Muscle layer of colon (tissue), 2 donors: ENCODE results near the gene OTOG.

Experiments used
- H3K27ac ChIP-seq: one replicate; pipeline ENCODE4 v1.7.0; 2013; ENCODE audit warnings: low read depth, mild to moderate bottlenecking, low read length, moderate library complexity
- H3K27me3 ChIP-seq, 2 donors: one replicate each; pipeline ENCODE4 v1.7.0; 2013; ENCODE audit warnings: low read length in 2 of 2, mild to moderate bottlenecking in 2 of 2; ENCODE audit not compliant: insufficient read depth in 2 of 2, control insufficient read depth in 1 of 2
- H3K36me3 ChIP-seq: one replicate; pipeline ENCODE4 v1.7.0; 2013; ENCODE audit warnings: mild to moderate bottlenecking, low read length; ENCODE audit not compliant: insufficient read depth
- H3K4me1 ChIP-seq: one replicate; pipeline ENCODE4 v1.7.0; 2013; ENCODE audit warnings: mild to moderate bottlenecking, low read length; ENCODE audit not compliant: insufficient read depth
- H3K4me3 ChIP-seq, 2 donors: one replicate each; pipeline ENCODE4 v1.7.0; 2013; ENCODE audit warnings: low read length in 2 of 2, low read depth in 1 of 2, mild to moderate bottlenecking in 1 of 2, moderate library complexity in 1 of 2
- H3K9ac ChIP-seq: one replicate; pipeline ENCODE4 v1.7.0; 2013; ENCODE audit warnings: low read length
- H3K9me3 ChIP-seq: one replicate; pipeline ENCODE4 v1.7.0; 2013; ENCODE audit warnings: mild to moderate bottlenecking, low read length
- donor health status: abdominal sarcoma.
- donor health status: Adenocarcinoma of cecum.

Gene OTOG

DNA sequence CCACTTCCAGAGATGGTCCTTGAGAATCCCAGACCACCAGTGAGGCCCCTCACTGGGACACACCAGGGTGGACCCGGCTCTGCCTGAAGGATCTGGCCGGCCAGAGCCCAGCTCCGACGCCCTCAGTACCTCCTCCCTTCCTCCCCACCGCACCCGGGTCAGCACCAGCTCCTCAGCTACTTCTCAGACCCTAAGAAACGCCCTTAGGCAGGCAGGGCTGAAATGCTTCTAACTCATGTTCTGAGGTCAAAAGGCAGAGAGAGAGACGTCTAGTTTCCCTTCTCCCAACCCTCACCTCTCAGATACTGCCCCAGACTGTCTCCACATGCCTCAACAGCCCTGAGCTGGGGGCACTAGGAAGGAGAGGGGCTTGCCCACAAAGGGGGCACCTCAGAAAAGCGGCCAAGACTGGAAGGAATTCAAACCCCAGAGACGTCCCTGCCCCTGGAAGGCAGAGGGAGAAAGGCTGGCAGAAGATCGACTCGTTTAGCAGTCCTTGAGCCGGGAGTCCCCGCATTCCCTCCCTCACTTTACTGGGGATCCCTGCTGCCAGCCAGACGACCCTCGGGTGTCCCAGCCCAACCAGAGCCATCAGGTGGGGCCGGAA is 3.4 kb upstream of the OTOG start:
- no peak overlapping the region for H3K27ac ChIP-seq
- H3K36me3 ChIP-seq, result no peaks in the 10 kb centered on the region

DNA sequence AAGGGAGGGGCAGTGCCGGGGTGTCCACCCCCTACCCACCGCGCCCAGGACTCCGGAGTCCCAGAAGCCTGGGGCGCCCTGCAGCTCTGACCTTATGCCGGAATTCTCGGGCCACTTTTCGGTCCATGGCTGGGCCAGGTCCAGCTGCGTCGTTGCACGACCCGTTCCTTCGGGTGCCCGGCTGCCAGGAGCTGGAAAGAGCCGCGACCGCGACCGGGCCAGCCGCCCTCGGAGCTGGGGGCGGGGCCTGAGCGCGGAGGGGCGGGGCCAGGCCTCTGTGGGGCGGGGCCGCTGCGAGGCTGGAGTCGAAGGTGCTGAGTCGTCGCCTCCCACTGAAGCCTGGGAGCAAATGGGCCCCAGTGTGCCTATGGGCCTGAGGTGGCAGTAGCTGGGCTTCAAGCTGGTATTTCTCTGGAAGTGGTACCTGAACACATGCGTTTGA is 2.9 kb upstream of the OTOG start, which contains the start of gene USH1C:
Gene USH1C (minus strand): TSS at position 236 of the 442 bp plus-strand sequence. CDS start 109 bp downstream, at position 127.
- no peak within 1 kb of the TSS for H3K4me3 ChIP-seq
- H3K9ac ChIP-seq, result no peak within 1 kb of the TSS

More for the DNA sequence above, 3.4 kb upstream of the OTOG start:
- Histone ChIP-seq H3K4me3 (no peak overlapping the region), H3K27me3 (peaks cover 0 to 29% of the 10 kb centered on the region in 2 donors), H3K4me1 (no peaks in the 10 kb centered on the region), H3K9ac (no peak overlapping the region), H3K9me3 (no peaks in the 10 kb centered on the region)

GRCh38 chr11:17546240-17546639 is 819 bp upstream of the OTOG start:
- Histone ChIP-seq H3K36me3 (no peaks in the 10 kb centered on the region), H3K9me3 (no peaks in the 10 kb centered on the region), H3K9ac (no peak overlapping the region), H3K4me3 (no peak overlapping the region), H3K27me3 (peaks cover 0 to 33% of the 10 kb centered on the region in 2 donors), H3K27ac (no peak overlapping the region), H3K4me1 (no peaks in the 10 kb centered on the region)

More for the DNA sequence above, 2.9 kb upstream of the OTOG start, which contains the start of gene USH1C:
- Histone ChIP-seq H3K9me3 (no peaks in the 10 kb centered on the region), H3K27me3 (peaks cover 0 to 29% of the 10 kb centered on the region in 2 donors), H3K4me1 (no peaks in the 10 kb centered on the region), H3K27ac (no peak within 1 kb of the TSS), H3K36me3 (no peaks in the 10 kb centered on the region)

DNA sequence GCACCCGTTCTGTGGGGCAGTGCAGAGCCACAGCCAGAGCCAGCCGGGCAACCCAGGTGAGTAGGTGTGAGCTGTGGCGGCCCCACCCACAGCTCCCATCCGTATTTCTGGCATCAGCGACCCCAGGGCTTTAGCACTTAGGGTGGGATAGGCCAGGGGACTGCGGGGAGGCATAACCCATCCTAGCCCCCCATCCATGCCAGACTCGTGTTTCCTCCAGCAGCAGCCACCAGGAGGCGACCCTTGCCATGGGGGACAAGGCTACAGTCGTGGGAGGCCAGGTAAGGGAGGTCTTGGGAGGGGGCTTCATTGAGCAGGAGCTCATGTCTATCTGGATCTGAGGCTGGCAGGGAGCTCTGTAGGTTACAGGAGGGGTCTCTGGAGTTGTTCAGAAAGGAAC is 873 bp downstream of the OTOG start:
- Histone ChIP-seq H3K27ac (no peak overlapping the region), H3K9me3 (no peaks in the 10 kb centered on the region), H3K9ac (no peak overlapping the region), H3K27me3 (peaks cover 0 to 33% of the 10 kb centered on the region in 2 donors), H3K4me3 (no peak overlapping the region), H3K4me1 (no peaks in the 10 kb centered on the region), H3K36me3 (no peaks in the 10 kb centered on the region)

GRCh38 chr11:17548444-17548843 is 1.4 kb downstream of the OTOG start:
- H3K27me3 ChIP-seq, result peaks cover 0 to 33% of the 10 kb centered on the region in 2 donors

GRCh38 chr11:17550450-17551346 is 3.6 kb downstream of the OTOG start:
- H3K27ac ChIP-seq, result no peak overlapping the region
- no peaks in the 10 kb centered on the region for H3K36me3 ChIP-seq
- no peak overlapping the region for H3K9ac ChIP-seq
- H3K4me1 ChIP-seq, result no peaks in the 10 kb centered on the region
- H3K27me3 ChIP-seq, result peaks cover 0 to 26% of the 10 kb centered on the region in 2 donors
- H3K4me3 ChIP-seq, result no peak overlapping the region
- no peaks in the 10 kb centered on the region for H3K9me3 ChIP-seq

More at GRCh38 chr11:17548444-17548843, 1.4 kb downstream of the OTOG start:
- Histone ChIP-seq H3K36me3 (no peaks in the 10 kb centered on the region), H3K4me3 (no peak overlapping the region), H3K9me3 (no peaks in the 10 kb centered on the region), H3K27ac (no peak overlapping the region), H3K4me1 (no peaks in the 10 kb centered on the region), H3K9ac (no peak overlapping the region)

DNA sequence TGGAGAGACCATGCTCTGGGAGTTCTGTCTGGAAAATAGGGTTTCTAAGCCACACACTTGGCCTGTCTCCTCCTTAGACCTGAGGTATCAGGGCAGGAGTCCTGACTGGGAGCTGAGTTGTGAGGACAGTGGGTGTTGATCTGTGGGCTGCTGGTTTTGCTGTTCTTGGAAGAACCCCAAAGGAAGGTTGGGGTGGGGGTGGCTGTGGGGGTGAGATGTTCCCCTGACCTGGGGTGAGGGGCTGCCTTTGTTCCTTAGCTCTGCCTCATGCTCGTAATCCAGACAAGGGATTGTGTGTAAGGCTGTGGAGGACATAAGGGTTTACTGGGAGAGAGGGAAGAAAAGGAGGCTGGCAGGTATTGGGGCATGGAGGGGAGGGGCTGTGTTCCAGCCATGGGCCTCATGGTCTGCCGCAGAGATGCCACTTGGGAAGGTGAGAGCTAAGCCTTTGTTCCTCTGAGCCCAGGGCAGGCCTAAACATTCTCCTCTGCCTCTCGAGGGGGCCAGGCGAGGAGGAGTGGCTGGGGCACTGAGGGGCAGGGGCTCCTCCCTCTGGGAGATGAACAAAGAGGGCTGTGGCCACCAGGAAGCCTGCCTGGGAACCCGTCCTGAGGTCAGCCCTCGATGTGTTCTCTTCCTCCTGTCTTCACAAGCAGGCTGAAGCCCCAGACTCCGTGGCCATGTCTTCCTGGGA is 4.4 kb downstream of the OTOG start:
- Histone ChIP-seq H3K9ac (no peak overlapping the region), H3K27ac (no peak overlapping the region), H3K9me3 (no peaks in the 10 kb centered on the region), H3K4me1 (no peaks in the 10 kb centered on the region), H3K4me3 (no peak overlapping the region), H3K27me3 (peaks cover 0 to 26% of the 10 kb centered on the region in 2 donors), H3K36me3 (no peaks in the 10 kb centered on the region)

DNA sequence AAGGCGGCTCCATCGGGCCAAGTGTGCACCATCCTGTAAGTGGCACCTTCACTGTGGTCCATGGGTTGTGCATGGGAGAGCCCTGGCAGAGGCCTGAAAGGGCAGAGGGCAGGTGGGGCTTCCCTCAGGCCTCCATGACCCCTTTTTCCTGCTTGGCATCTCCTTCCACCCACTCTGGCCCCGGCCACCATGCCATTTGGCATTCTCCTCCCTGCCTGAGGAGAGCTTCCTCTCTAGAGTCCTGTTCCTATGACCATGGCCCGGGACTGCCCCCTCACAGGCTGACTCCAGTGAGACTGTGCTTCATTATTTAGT is 4.9 kb downstream of the OTOG start:
- Histone ChIP-seq H3K9me3 (no peaks in the 10 kb centered on the region), H3K4me3 (no peak overlapping the region), H3K4me1 (no peaks in the 10 kb centered on the region), H3K27ac (no peak overlapping the region), H3K9ac (no peak overlapping the region), H3K27me3 (peaks cover 0 to 21% of the 10 kb centered on the region in 2 donors), H3K36me3 (no peaks in the 10 kb centered on the region)

GRCh38 chr11:17552392-17553248 is 5.6 kb downstream of the OTOG start:
- Histone ChIP-seq H3K36me3 (no peaks in the 10 kb centered on the region), H3K4me1 (no peaks in the 10 kb centered on the region), H3K27me3 (peaks cover 0 to 15% of the 10 kb centered on the region in 2 donors), H3K9me3 (no peaks in the 10 kb centered on the region), H3K27ac (no peak overlapping the region), H3K4me3 (no peak overlapping the region), H3K9ac (no peak overlapping the region)

DNA sequence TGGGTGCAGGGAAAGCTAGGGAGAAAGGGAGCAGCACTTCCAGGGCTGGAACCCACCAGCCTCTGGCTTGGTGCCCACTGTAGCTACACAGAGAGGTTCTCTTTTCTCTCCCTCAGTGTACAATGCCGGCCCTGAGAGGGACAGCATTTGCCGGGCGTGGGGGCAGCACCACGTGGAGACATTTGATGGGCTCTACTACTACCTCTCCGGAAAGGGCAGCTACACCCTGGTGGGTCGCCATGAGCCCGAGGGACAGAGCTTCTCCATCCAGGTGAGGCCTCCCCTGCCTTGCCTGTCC is 6.1 kb downstream of the OTOG start:
- Histone ChIP-seq H3K9ac (no peak overlapping the region), H3K36me3 (no peaks in the 10 kb centered on the region), H3K4me1 (no peaks in the 10 kb centered on the region), H3K4me3 (no peak overlapping the region), H3K27me3 (peaks cover 0 to 9% of the 10 kb centered on the region in 2 donors), H3K27ac (no peak overlapping the region), H3K9me3 (no peaks in the 10 kb centered on the region)

DNA sequence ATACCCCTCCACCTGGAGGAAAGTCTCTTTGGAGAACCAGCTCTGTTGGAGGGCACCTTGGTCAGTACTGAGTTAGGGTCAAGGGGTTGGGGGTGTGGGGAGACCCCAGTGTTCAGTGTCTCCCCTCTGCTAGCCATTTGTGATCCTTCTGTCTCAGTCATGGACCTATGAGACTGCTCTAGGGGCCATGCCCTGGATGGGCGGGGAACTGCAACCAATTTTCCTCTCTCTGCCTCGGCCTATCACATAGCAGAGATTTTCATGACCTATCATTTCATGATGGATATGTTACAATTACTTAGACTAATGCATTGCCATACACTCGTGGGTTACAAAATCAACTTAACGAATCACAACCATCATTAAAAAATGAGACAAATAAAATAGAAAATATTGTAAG is 7.4 kb downstream of the OTOG start:
- no peaks in the 10 kb centered on the region for H3K9me3 ChIP-seq
- H3K27ac ChIP-seq, result no peak overlapping the region

More for the DNA sequence above, 7.4 kb downstream of the OTOG start:
- Histone ChIP-seq H3K4me3 (no peak overlapping the region), H3K36me3 (no peaks in the 10 kb centered on the region), H3K4me1 (no peaks in the 10 kb centered on the region), H3K27me3 (peaks cover 0 to 3% of the 10 kb centered on the region in 2 donors), H3K9ac (no peak overlapping the region)
